ENCODE data around the gene CACNB4.
"Not testable (repeated sequence)": the region's sequence is repeated elsewhere in the genome, so short reads cannot be mapped to it uniquely, and the experiment has no call there.

The CACNB4 gene

DNA sequence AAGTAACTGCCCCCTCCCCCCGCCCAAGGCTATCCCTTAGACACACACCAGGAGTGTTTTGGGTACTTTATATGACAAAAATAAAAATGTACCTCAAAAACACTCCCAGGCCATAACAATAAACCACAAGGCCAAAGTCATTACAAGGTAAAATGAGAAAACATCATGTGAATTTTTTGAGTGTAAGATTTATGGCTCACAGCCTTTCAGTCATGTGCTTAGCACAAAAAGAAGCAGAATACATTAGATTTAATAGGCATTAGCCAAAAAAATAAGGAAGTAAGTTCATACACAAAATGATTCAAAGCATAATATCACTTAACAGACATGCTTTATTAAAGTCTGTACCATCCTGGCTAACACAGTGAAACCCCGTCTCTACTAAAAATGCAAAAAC lies 103.7 kb downstream of the CACNB4 start:
- H3K27ac Mint-ChIP-seq, result no peak overlapping the region
- H3K9me3 Mint-ChIP-seq (ENCODE audit: low read depth), result no peaks in the 10 kb centered on the region
- H3K4me1 Mint-ChIP-seq (ENCODE audit: low read depth), result no peaks in the 10 kb centered on the region
- H3K4me3 Mint-ChIP-seq, result no peak overlapping the region
- peaks cover 3% of the 10 kb centered on the region for H3K27me3 Mint-ChIP-seq
- H3K36me3 Mint-ChIP-seq, result no peaks in the 10 kb centered on the region

DNA sequence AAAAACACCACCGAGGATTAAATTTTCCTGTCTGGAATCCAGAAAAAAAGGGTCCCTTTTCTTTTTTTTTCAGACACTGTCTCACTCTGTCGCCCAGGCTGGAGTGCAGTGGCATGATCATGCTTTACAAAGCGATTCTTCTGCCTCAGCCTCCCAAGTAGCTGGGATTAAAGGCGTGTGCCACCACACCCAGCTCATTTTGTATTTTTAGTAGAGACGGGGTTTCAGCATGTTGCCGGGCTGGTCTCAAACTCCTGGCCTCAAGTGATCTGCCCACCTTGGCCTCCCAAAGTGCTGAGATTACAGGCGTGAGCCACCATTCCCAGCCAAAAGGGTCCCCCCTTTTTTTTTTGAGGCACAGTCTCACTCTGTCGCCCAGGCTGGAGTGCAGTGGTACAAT lies 104.7 kb downstream of the CACNB4 start:
- not testable (repeated sequence) for H3K4me3 Mint-ChIP-seq; H3K27ac Mint-ChIP-seq; H3K36me3 Mint-ChIP-seq; H3K27me3 Mint-ChIP-seq; H3K9me3 Mint-ChIP-seq (ENCODE audit: low read depth); H3K4me1 Mint-ChIP-seq (ENCODE audit: low read depth)

DNA sequence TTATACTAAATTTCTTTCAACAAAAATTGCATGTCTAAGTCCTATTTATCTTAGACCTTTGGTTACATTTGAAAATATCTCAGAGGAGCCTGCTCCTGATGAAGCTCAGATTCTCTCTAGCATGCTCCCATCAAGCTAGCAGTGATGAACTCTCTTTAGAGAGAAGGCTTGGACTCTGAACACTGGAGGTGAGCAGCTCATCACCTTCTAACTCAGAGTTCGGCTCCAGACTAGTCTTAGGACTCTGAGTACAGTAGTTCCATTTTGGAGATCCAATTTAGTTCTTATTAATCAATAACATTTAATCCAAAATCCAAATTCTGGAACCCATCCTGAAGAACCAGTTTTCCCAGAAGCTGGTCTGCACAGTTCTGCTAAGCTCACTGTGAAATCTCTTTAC lies 107.8 kb downstream of the CACNB4 start:
- H3K9me3 Mint-ChIP-seq (ENCODE audit: low read depth), result no peaks in the 10 kb centered on the region
- H3K27ac Mint-ChIP-seq, result no peak overlapping the region
- H3K27me3 Mint-ChIP-seq, result peaks cover 3% of the 10 kb centered on the region
- no peaks in the 10 kb centered on the region for H3K4me1 Mint-ChIP-seq (ENCODE audit: low read depth)
- H3K36me3 Mint-ChIP-seq, result no peaks in the 10 kb centered on the region
- no peak overlapping the region for H3K4me3 Mint-ChIP-seq

DNA sequence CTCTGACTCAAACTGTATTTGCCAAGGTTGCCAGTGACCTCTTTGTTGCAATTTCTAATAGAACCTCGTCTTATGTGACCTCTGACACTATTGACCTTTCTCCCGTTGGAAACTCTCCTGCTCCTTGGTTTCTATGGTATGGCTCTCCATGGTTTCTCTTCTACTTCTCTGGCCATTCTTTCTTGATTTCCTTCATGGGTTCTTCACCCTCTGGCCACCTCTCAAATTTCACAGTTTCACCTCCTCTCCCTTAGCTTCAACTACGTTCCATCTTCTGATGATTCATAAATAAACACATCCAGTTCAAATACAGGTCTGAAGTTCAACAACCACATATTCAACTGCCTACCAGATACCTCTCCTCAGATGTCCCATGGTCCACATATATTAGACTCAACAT lies 109.5 kb downstream of the CACNB4 start:
- Mint-ChIP-seq H3K4me3 (no peak overlapping the region), H3K9me3 (ENCODE audit: low read depth) (no peaks in the 10 kb centered on the region), H3K27me3 (peaks cover 3% of the 10 kb centered on the region), H3K4me1 (ENCODE audit: low read depth) (no peaks in the 10 kb centered on the region), H3K36me3 (no peaks in the 10 kb centered on the region), H3K27ac (no peak overlapping the region)

DNA sequence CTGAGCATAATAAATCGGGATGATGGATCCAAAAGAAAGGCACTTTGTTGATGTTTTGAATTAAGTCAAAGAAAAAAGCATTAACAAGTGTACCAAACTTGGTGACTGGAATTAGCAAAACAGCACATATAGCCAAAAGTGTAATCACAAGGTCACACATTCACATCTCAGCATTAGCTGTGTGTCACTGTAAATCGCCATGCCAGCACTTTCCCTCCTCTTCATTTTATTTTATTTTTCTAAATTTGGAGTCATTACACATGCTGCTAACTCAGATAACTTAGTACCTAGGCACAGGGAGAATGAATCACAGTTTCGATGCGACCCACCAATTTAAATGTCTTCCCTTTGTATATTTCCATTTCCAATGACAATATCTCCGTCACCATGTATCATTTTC lies 111.4 kb downstream of the CACNB4 start:
- Mint-ChIP-seq H3K36me3 (no peaks in the 10 kb centered on the region), H3K4me3 (no peak overlapping the region), H3K4me1 (ENCODE audit: low read depth) (no peaks in the 10 kb centered on the region), H3K27me3 (peaks cover 2% of the 10 kb centered on the region), H3K27ac (no peak overlapping the region), H3K9me3 (ENCODE audit: low read depth) (no peaks in the 10 kb centered on the region)

DNA sequence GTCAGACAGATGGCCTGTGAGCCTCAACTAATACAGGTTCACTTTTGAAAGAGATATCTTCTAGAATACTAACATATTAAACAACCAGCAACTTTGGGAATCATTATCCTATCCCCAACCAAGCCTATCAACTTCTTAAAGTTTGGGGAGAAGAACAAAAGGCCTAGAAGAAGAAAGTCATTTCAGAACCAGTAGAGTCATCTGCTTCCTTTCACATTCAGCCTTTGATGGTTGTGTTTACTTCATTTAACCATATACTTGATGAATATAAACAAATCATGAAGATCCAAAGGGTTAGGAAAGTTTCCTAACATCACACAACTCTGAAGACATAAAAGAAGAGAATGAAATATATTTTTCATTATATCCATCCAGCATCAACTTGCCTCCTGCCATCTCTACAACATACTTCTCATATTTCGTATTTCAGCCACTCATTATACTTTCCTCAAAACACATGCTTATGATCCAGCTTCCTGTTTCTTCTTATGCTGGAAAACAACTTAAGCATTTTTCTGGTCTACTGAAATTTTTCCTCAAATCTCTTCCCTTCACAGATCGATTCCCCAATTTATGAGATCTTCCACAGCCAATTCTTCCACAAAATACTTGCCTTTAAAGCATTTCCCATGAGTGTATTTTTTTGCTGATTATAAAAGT lies 114.3 kb downstream of the CACNB4 start:
- peaks cover 4% of the 10 kb centered on the region for H3K27me3 Mint-ChIP-seq
- no peak overlapping the region for H3K4me3 Mint-ChIP-seq
- no peaks in the 10 kb centered on the region for H3K9me3 Mint-ChIP-seq (ENCODE audit: low read depth)
- H3K4me1 Mint-ChIP-seq (ENCODE audit: low read depth), result no peaks in the 10 kb centered on the region
- H3K27ac Mint-ChIP-seq, result no peak overlapping the region
- H3K36me3 Mint-ChIP-seq, result peaks cover 5% of the 10 kb centered on the region

DNA sequence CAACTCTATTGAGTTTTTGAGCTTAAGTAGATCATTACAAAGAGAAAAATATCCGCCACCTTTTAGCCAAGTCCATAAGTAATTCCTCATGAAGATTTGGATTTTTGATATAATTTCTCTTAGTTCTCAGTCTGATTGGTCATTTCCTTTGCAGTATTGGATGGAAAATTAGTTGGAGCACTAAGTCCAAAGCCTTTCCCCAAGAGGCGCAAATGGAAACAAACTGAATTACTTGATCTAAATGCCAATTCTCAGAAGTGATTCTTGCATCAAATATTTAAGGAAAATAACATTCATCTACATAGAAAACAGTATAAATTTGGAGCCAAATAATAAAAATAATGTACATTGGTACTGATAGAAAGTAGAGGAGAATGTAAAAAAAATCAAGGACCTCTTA lies 115.6 kb downstream of the CACNB4 start:
- H3K36me3 Mint-ChIP-seq, result peaks cover 5% of the 10 kb centered on the region
- H3K4me3 Mint-ChIP-seq, result no peak overlapping the region
- H3K27me3 Mint-ChIP-seq, result peaks cover 6% of the 10 kb centered on the region
- no peak overlapping the region for H3K27ac Mint-ChIP-seq
- no peaks in the 10 kb centered on the region for H3K9me3 Mint-ChIP-seq (ENCODE audit: low read depth)
- no peaks in the 10 kb centered on the region for H3K4me1 Mint-ChIP-seq (ENCODE audit: low read depth)

DNA sequence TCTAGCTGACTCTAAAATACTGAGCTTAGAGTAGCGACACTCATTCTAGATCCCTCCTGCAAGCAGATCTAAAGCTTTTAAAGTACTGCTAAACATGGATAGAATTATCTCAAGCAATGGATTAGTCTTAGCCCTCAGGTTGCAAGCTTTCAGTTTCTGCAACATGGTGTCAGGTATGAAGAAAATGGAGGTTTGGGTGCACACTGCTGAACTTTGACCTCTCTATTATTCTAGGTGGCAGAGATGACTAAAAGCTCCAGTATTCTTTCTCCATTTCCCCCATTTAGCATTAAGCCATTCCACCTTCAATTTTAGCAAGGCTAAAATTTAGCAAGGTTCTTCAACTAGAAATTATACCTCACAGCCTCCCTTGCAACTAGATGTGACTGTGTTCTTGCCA lies 117.0 kb downstream of the CACNB4 start:
- Mint-ChIP-seq H3K36me3 (peaks cover 5% of the 10 kb centered on the region), H3K27me3 (peaks cover 11% of the 10 kb centered on the region), H3K4me3 (no peak overlapping the region), H3K9me3 (ENCODE audit: low read depth) (no peaks in the 10 kb centered on the region), H3K27ac (no peak overlapping the region), H3K4me1 (ENCODE audit: low read depth) (no peaks in the 10 kb centered on the region)

DNA sequence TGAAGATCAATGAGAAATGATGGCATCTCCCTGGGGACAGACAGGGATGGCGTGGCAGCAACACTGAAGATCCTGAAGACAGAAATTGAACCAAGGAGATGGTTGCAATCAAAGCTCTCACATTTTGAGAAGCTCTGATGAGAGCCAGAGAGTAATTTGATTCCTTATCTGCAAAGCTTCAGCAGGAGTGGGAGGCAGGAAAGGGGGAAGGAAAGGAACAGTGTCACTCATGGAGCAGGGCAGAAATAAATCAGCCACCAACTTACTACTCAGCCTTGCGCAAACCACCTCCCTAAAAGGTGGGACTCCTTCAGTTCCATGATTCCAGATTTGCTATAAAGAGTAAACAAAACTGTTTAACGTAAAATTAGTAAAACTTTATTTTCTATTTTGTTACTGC lies 119.2 kb downstream of the CACNB4 start:
- no peak overlapping the region for H3K4me3 Mint-ChIP-seq
- peaks cover 7% of the 10 kb centered on the region for H3K36me3 Mint-ChIP-seq
- H3K9me3 Mint-ChIP-seq (ENCODE audit: low read depth), result no peaks in the 10 kb centered on the region
- H3K27ac Mint-ChIP-seq, result no peak overlapping the region
- H3K4me1 Mint-ChIP-seq (ENCODE audit: low read depth), result no peaks in the 10 kb centered on the region
- H3K27me3 Mint-ChIP-seq, result peaks cover 11% of the 10 kb centered on the region

DNA sequence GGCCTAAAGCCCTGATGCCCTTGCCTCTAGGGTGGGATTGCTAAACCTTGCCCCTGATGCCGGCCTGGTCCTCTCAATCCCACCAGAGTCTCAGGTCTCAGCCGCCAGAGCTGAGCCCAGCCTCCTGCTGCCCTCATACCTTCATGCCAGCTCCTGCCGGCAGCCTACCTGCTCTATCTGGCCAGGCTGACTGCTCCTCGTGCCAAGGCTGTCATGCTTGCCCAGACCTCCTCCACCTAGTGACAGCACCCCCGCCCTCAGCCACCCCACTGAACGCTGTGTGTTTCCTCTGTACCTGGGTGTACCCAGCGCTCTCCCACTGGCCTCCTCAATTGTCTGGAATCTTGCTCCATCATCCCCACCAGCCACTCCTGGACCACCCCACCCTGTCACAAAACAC lies 120.1 kb downstream of the CACNB4 start:
- Mint-ChIP-seq H3K27me3 (peaks cover 11% of the 10 kb centered on the region), H3K4me3 (no peak overlapping the region), H3K36me3 (peaks cover 7% of the 10 kb centered on the region), H3K4me1 (ENCODE audit: low read depth) (peaks cover 2% of the 10 kb centered on the region), H3K9me3 (ENCODE audit: low read depth) (no peaks in the 10 kb centered on the region), H3K27ac (no peak overlapping the region)

DNA sequence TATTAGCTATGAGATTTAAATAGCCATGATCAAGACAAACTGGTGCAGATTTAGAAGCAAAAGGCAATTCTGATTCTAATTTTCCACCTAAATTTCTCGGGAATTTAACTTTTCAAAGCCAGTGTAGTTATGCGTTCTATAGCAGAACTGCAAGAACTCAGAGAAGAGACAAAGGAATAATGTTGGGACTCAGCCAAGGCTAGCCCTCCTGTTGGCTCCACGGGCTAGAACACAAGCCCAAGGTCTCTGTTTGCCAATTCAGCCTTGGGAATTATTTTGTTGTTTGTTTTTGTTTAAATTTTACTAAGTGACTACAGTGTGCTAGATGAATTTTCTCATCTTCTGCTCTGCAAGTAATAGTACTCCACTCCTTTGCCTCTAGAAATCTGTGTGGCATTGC lies 121.2 kb downstream of the CACNB4 start:
- H3K27me3 Mint-ChIP-seq, result peaks cover 9% of the 10 kb centered on the region
- H3K4me1 Mint-ChIP-seq (ENCODE audit: low read depth), result peaks cover 2% of the 10 kb centered on the region

DNA sequence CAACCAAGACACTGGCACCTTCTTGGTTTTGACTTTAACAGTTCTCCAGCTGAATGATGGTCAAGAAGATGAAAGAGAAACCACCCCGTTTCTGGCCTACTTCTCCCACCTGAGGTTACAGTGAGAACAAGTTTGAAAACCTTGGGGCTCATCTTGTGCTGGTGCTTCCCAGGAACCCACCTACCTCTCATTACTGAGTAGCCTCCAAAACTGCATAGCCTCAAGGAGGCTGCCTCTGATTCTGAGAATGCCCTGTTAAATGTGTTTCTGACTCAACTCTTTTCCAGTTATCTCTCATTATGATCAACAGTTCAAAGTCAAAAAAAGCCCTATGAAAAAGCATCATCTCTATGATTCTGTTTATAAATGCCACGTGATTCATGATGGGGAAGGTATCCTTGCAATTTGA lies 121.9 kb downstream of the CACNB4 start:
- H3K9me3 Mint-ChIP-seq (ENCODE audit: low read depth), result no peaks in the 10 kb centered on the region
- peaks cover 9% of the 10 kb centered on the region for H3K27me3 Mint-ChIP-seq
- H3K36me3 Mint-ChIP-seq, result peaks cover 7% of the 10 kb centered on the region
- H3K4me1 Mint-ChIP-seq (ENCODE audit: low read depth), result peaks cover 2% of the 10 kb centered on the region
- no peak overlapping the region for H3K4me3 Mint-ChIP-seq
- H3K27ac Mint-ChIP-seq, result no peak overlapping the region

More for the DNA sequence above, 121.2 kb downstream of the CACNB4 start:
- Mint-ChIP-seq H3K36me3 (peaks cover 7% of the 10 kb centered on the region), H3K4me3 (no peak overlapping the region), H3K9me3 (ENCODE audit: low read depth) (no peaks in the 10 kb centered on the region), H3K27ac (no peak overlapping the region)

DNA sequence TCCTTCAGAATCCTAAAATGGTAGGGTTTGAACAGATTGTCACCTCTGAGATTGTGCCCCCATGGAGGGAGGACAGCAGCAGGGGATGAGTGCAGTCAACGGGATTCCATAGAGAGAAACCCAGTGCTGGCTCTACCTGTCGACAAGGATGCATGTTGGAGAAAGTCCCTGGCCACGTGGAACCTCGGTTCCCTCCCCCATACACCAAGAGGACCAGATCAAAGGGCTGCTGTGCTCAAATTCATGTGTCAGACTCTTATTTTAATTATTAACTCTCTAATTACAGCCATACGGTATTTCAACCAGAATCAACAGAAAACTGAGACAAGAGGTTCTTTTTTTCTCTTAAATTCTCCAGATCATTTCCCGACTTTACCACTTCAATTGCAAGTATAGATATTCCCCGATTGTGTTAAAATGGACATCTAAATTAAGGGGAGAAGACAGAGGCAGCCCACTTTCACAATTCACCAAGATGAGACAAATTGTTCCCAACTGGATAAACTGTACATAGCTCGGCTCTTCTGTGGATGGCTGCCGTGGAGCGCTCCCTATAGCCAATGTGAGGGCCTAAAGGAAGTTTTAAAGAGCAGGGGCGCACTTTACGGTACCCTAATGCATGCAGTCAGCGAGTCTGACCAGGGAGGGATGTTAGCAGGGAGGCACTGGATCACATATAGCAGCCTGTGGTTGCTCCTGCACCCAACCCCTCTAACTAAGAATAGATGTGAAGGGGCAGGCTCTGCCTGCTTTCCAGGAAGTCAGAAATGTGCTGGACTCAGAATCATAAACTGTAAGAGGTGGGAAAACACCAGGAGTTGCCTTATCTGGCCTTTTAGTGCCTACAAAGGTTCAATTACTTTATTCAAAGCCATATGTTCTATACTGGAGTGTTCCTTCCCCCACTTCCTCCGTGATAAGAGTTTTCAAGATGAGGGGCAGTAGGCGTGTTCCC lies 123.1 kb downstream of the CACNB4 start:
- H3K27me3 Mint-ChIP-seq, result peaks cover 9% of the 10 kb centered on the region
- no peak overlapping the region for H3K27ac Mint-ChIP-seq
- peaks cover 2% of the 10 kb centered on the region for H3K36me3 Mint-ChIP-seq
- H3K4me1 Mint-ChIP-seq (ENCODE audit: low read depth), result peaks cover 2% of the 10 kb centered on the region
- H3K9me3 Mint-ChIP-seq (ENCODE audit: low read depth), result no peaks in the 10 kb centered on the region
- no peak overlapping the region for H3K4me3 Mint-ChIP-seq

DNA sequence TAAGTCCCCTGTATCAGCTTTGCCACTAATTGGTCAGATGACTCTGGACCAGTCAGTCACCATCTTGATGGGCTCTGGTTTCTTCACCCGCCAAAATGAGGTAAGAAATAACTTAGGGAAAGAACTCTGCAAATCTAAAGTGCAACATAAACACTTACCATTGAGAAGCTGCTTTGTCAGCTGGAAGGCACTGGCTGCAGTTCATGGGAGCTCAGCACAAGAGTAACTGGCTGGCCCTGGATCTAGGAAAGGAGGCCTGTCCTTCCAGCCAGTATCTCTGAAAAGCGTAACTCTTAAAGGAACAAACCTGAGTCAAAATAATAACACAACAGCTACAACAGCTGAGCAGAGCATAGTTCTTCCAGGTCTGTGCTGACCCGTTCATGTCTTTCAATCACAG lies 123.9 kb downstream of the CACNB4 start:
- Mint-ChIP-seq H3K27me3 (peaks cover 9% of the 10 kb centered on the region), H3K36me3 (peaks cover 2% of the 10 kb centered on the region), H3K4me3 (no peak overlapping the region), H3K27ac (no peak overlapping the region), H3K9me3 (ENCODE audit: low read depth) (no peaks in the 10 kb centered on the region), H3K4me1 (ENCODE audit: low read depth) (peaks cover 2% of the 10 kb centered on the region)

DNA sequence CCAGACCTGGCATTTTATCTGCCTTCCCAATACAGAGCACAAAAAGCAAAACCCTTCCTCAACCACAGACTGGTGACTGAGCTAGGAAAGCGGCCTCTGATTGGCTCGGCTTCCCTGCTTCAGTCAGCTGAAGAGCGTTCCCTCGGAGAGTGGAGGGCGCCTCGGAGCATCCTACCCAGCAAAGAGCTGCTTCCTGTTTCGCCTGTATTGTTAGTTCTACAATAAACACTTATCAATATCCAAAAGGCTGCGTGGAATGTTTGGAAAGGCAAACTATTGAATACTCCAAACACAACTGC lies 125.0 kb downstream of the CACNB4 start:
- H3K27me3 Mint-ChIP-seq, result peaks cover 8% of the 10 kb centered on the region
- H3K4me1 Mint-ChIP-seq (ENCODE audit: low read depth), result peaks cover 2% of the 10 kb centered on the region
- H3K36me3 Mint-ChIP-seq, result peaks cover 2% of the 10 kb centered on the region
- H3K27ac Mint-ChIP-seq, result no peak overlapping the region
- no peak overlapping the region for H3K4me3 Mint-ChIP-seq
- no peaks in the 10 kb centered on the region for H3K9me3 Mint-ChIP-seq (ENCODE audit: low read depth)
